Prostate gland (tissue), 2 donors: ENCODE measurements around the gene ABCG1. TPM values are rescaled to one million over a fixed set of nuclear protein-coding genes. Genes with fewer than 3 reads are reported as not detected.

Source experiments
- DNase-seq: peaks from one replicate; pipeline ENCODE4 v3.0.0-alpha.2; 2019; ENCODE audit warnings: low spot score
- H3K27ac ChIP-seq, 2 donors: fragments of 200-600 bp; sonication (generic); 2 replicates each; pipeline ENCODE4 v1.5.1; 2017 to 2019
- H3K27me3 ChIP-seq: fragments of 200-600 bp; sonication (generic); replicated peaks from 2 replicates; pipeline ENCODE4 v1.5.1; 2019; ENCODE audit not compliant: insufficient read depth
- H3K36me3 ChIP-seq, 2 donors: fragments of 200-600 bp; sonication (generic); 1 replicate in 1 of 2; 2 replicates in 1 of 2; pipeline versions ENCODE4 v1.5.1 to v1.8.1; 2017 to 2019
- H3K4me1 ChIP-seq: fragments of 200-600 bp; sonication (generic); replicated peaks from 2 replicates; pipeline ENCODE4 v1.5.1; 2019
- H3K4me3 ChIP-seq, 2 donors: fragments of 200-600 bp; sonication (generic); 2 replicates each; pipeline ENCODE4 v1.5.1; 2017 to 2019
- H3K9me3 ChIP-seq: fragments of 200-600 bp; sonication (generic); 2 replicates; pipeline ENCODE4 v1.5.1; 2017
- CTCF ChIP-seq, 4 experiments: fragments of 200-600 bp in 2 of 4; fragments of 450-650 bp in 2 of 4; sonication (generic) in 2 of 4; IDR thresholded peaks; 1 replicate in 3 of 4; 2 replicates in 1 of 4; pipeline ENCODE4 v1.5.1; 2016 to 2019; ENCODE audit warnings: antibody characterized with exemption in 4 of 4, mild to moderate bottlenecking in 2 of 4, moderate library complexity in 2 of 4
- POLR2A ChIP-seq: fragments of 450-650 bp; IDR thresholded peaks from one replicate; pipeline ENCODE4 v1.6.1; 2016; ENCODE audit warnings: antibody characterized with exemption, mild to moderate bottlenecking
- POLR2AphosphoS5 ChIP-seq: sonication (generic); formaldehyde crosslinking; IDR thresholded peaks from one replicate; pipeline ENCODE4 v1.6.1; 2017; ENCODE audit warnings: antibody characterized with exemption
- WGBS: methylation state at CpG from one replicate; pipeline ENCODE4 v1.1.5; 2018; 5-methylcytosine and 5-hydroxymethylcytosine counted together
- intact Hi-C: fragments of 100-400 bp; cut with DNase I; formaldehyde crosslinking; loops from one replicate; pipeline ENCODE4 v1.14.2; 2022
- total RNA-seq, 2 donors: library from RNA; depleted of rRNA; stranded (reverse); fragments of >200 nt; gene quantifications; one replicate each; pipeline ENCODE4 v1.1.0, GENCODE V29; 2016

ABCG1 gene
- total RNA-seq, 2 donors from 2014 or later, result 22.7 to 28.3 TPM

- intact Hi-C loops, result no loop called here
- no peaks in the 10 kb centered on the region for H3K27me3 ChIP-seq
- H3K4me1 ChIP-seq, result peaks cover 25% of the 10 kb centered on the region
- 92% methylated on average over 3 of the region's 3 CpGs for WGBS
- H3K36me3 ChIP-seq, result no peaks in the 10 kb centered on the region
- DNase-seq, result no peak
- H3K9me3 ChIP-seq, result no peaks in the 10 kb centered on the region
- no peak overlapping the region for H3K27ac ChIP-seq
- no peak overlapping the region for H3K4me3 ChIP-seq
- no peak for TF ChIP-seq POLR2AphosphoS5
Measured at GRCh38 chr21:42237577-42237976, 18.6 kb downstream of the ABCG1 start.

- no peaks in the 10 kb centered on the region for H3K27me3 ChIP-seq
- intact Hi-C loops, result no loop called here
- WGBS, result 67% methylated on average over 12 of the region's 12 CpGs
- no peak overlapping the region for H3K4me3 ChIP-seq
- H3K9me3 ChIP-seq, result no peaks in the 10 kb centered on the region
- no peaks in the 10 kb centered on the region for H3K36me3 ChIP-seq
- TF ChIP-seq POLR2A (no peak), CTCF (IDR thresholded peaks at IDR 0.05) (no peak), POLR2AphosphoS5 (no peak)
- no peak overlapping the region for H3K27ac ChIP-seq
- peaks cover 19% of the 10 kb centered on the region for H3K4me1 ChIP-seq
- DNase-seq, result no peak
Measured at GRCh38 chr21:42238185-42238934, 19.4 kb downstream of the ABCG1 start.

GRCh38 chr21:42239556-42239955 lies 20.6 kb downstream of the ABCG1 start:
- intact Hi-C loops, result no loop called here
- H3K4me1 ChIP-seq, result peaks cover 7% of the 10 kb centered on the region
- TF ChIP-seq CTCF (IDR thresholded peaks at IDR 0.05) (no peak), POLR2A (no peak)
- DNase-seq, result no peak
- H3K4me3 ChIP-seq, result no peak overlapping the region
- no peaks in the 10 kb centered on the region for H3K9me3 ChIP-seq
- H3K27me3 ChIP-seq, result no peaks in the 10 kb centered on the region
- H3K27ac ChIP-seq, result no peak overlapping the region
- no peaks in the 10 kb centered on the region for H3K36me3 ChIP-seq
- 98% methylated on average over 8 of the region's 8 CpGs for WGBS

- 89% methylated on average over 8 of the region's 8 CpGs for WGBS
- Histone ChIP-seq H3K4me1 (peaks cover 5% of the 10 kb centered on the region), H3K4me3 (no peak overlapping the region), H3K27me3 (no peaks in the 10 kb centered on the region), H3K9me3 (no peaks in the 10 kb centered on the region), H3K36me3 (no peaks in the 10 kb centered on the region), H3K27ac (no peak overlapping the region)
- no peak for DNase-seq
- intact Hi-C loops, result no loop called here
- TF ChIP-seq POLR2AphosphoS5 (no peak), POLR2A (no peak)
Measured at GRCh38 chr21:42239973-42240372, 21.0 kb downstream of the ABCG1 start.

- Histone ChIP-seq H3K9me3 (no peaks in the 10 kb centered on the region), H3K27me3 (no peaks in the 10 kb centered on the region), H3K4me3 (no peak overlapping the region), H3K27ac (no peak overlapping the region), H3K4me1 (no peaks in the 10 kb centered on the region), H3K36me3 (no peaks in the 10 kb centered on the region)
- DNase-seq, result no peak
- 87% methylated on average over 9 of the region's 9 CpGs for WGBS
- intact Hi-C loops, result no loop called here
- TF ChIP-seq POLR2A (no peak), POLR2AphosphoS5 (no peak)
Measured at GRCh38 chr21:42242611-42243010, 23.7 kb downstream of the ABCG1 start.

GRCh38 chr21:42243026-42243425 lies 24.1 kb downstream of the ABCG1 start:
- H3K4me3 ChIP-seq, result no peak overlapping the region
- no peaks in the 10 kb centered on the region for H3K4me1 ChIP-seq
- intact Hi-C loops, result no loop called here
- WGBS, result 82% methylated on average over 6 of the region's 6 CpGs
- no peaks in the 10 kb centered on the region for H3K9me3 ChIP-seq
- TF ChIP-seq CTCF (IDR thresholded peaks at IDR 0.05) (no peak), POLR2A (no peak), POLR2AphosphoS5 (no peak)
- no peaks in the 10 kb centered on the region for H3K27me3 ChIP-seq
- H3K27ac ChIP-seq, result no peak overlapping the region
- no peaks in the 10 kb centered on the region for H3K36me3 ChIP-seq
- no peak for DNase-seq
